Upper lobe of left lung (tissue), 6 donors: ENCODE measurements around the gene PLPP7. TPM values are rescaled to one million over a fixed set of nuclear protein-coding genes. Genes with fewer than 3 reads are reported as not detected.

Experiments
- ATAC-seq, 2 donors: fragments of 200-7000 bp; cut with Tn5 transposase; one replicate each; pipeline ENCODE4 v1.9.1; 2022; ENCODE audit warnings: mild to moderate bottlenecking in 2 of 2, moderate library complexity in 2 of 2; ENCODE audit not compliant: low FRiP score in 2 of 2
- DNase-seq, 2 donors: peaks; one replicate each; pipeline ENCODE4 v3.0.0-alpha.2; 2019 to 2020
- H3K27ac ChIP-seq, 4 donors: fragments of 200-600 bp; sonication (generic); one replicate each; pipeline ENCODE4 v1.5.1; 2016 to 2019
- H3K27me3 ChIP-seq, 4 donors: fragments of 200-600 bp; sonication (generic); one replicate each; pipeline ENCODE4 v1.5.1; 2017 to 2019
- H3K36me3 ChIP-seq, 4 donors: fragments of 200-600 bp; sonication (generic); one replicate each; pipeline ENCODE4 v1.5.1; 2016 to 2019
- H3K4me1 ChIP-seq, 4 donors: fragments of 200-600 bp; sonication (generic); one replicate each; pipeline ENCODE4 v1.5.1; 2018 to 2019
- H3K4me3 ChIP-seq, 4 donors: fragments of 200-600 bp; sonication (generic); one replicate each; pipeline ENCODE4 v1.5.1; 2017 to 2019; ENCODE audit warnings: mild to moderate bottlenecking in 2 of 4, moderate library complexity in 1 of 4
- H3K9me3 ChIP-seq, 4 donors: fragments of 200-600 bp; sonication (generic); one replicate each; pipeline ENCODE4 v1.5.1; 2018 to 2019
- EP300 ChIP-seq, 4 donors: sonication (generic); formaldehyde crosslinking; IDR thresholded peaks; one replicate each; pipeline ENCODE4 v1.5.1; 2017; ENCODE audit warnings: antibody characterized with exemption in 4 of 4, control low read depth in 2 of 4
- POLR2A ChIP-seq, 4 donors: fragments of 450-650 bp; IDR thresholded peaks; one replicate each; pipeline ENCODE4 v1.5.1; 2016 to 2017; ENCODE audit warnings: antibody characterized with exemption in 4 of 4, mild to moderate bottlenecking in 2 of 4
- POLR2AphosphoS5 ChIP-seq, 2 donors: sonication (generic); formaldehyde crosslinking; IDR thresholded peaks; one replicate each; pipeline ENCODE4 v1.5.1; 2017; ENCODE audit warnings: antibody characterized with exemption in 2 of 2
- WGBS, 2 donors: methylation state at CpG; one replicate each; pipeline ENCODE4 v1.1.5; 2017 to 2018; 5-methylcytosine and 5-hydroxymethylcytosine counted together
- total RNA-seq, 6 donors: library from RNA; depleted of rRNA in 4 of 6; stranded (reverse); fragments of >200 nt in 4 of 6; gene quantifications; one replicate each; pipeline versions ENCODE4 v1.1.0 to v1.2.1, GENCODE V29; 2016 to 2021
- TF ChIP-seq, protein P1 (sequence below), 6 experiments: fragments of 450-650 bp in 4 of 6; fragments of 200-600 bp in 2 of 6; sonication (generic) in 2 of 6; IDR thresholded peaks; one replicate each; pipeline ENCODE4 v1.5.1; 2016 to 2019; ENCODE audit warnings: antibody characterized with exemption in 6 of 6
- donor health status: DM: no; HTN: no; CAD: no; lungs with moderate emphysema.
- donor health status: DM: no; HTN: yes; CAD: no; lungs with severe emphysema.

The PLPP7 gene
- total RNA-seq, 6 donors from 2014 or later: 0.76 to 3.2 (median 1.6) TPM

DNA sequence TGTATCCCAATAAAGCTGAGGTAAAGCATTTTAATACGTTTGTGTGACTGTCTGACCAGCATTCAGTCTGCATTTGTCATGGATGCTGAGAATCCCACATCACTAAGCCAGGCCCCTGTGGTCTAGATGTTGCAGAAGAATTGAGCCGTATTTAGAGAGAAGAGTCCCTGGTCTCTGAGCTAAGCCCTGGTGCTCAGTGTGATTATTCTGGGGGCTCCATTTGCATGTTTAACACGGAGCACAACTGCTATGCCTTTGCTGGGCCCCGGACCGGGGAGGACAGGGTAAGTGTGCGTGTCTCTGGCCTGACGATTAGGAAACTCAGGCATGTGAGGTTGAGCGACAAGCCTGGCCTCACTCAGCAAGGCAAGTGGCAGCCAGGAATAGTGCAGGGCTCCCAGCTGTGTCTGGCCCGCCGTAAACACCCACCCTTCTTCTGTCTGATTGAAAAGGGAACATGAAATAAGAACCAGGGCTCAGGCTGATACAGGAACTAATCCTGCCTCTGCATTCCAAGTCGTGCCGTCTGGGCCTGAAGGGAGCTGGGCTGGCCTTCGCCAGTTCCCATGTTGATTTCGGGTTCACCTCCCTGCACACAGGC lies 35.5 kb upstream of the PLPP7 start:
- peak overlapping the region; percentile 43 to 87 (median 75) for H3K27ac ChIP-seq
- WGBS, 2 donors: 51 to 58% methylated on average over 7 to 14 of the region's 14 CpGs
- H3K36me3 ChIP-seq: peaks cover 0 to 5% (median 3%) of the 10 kb centered on the region in 4 donors
- DNase-seq (no peak), ATAC-seq (peak in 1 of 2 donors; percentile 60)
- H3K9me3 ChIP-seq: no peaks in the 10 kb centered on the region
- H3K4me1 ChIP-seq: peaks cover 27 to 63% (median 46%) of the 10 kb centered on the region in 4 donors
- no peak overlapping the region for H3K4me3 ChIP-seq
- TF ChIP-seq POLR2A (IDR thresholded peaks at IDR 0.05) (peak in 1 of 4 donors; percentile 66), POLR2AphosphoS5 (IDR thresholded peaks at IDR 0.05) (no peak)
- no peaks in the 10 kb centered on the region for H3K27me3 ChIP-seq

DNA sequence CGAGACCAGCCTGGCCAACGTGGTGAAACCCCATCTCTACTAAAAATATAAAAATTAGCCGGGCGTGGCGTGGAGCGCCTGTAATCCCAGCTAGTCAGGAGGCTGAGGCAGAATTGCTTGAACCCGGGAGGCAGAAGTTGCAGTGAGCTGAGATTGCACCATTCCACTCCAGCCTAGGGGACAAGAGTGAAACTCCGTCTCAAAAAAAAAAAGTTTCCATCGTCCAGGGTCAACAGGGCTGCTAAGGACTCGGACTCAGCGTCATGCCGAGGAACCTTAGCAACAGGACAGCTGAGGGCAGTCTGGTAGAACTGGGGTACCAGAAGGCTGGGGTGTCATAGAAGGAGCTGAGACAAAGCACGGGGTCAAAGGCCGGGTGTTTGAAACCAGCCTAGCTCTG lies 34.9 kb upstream of the PLPP7 start:
- H3K9me3 ChIP-seq: no peaks in the 10 kb centered on the region
- ATAC-seq (no peak), DNase-seq (no peak)
- H3K4me1 ChIP-seq: peaks cover 27 to 63% (median 46%) of the 10 kb centered on the region in 4 donors
- no peak for TF ChIP-seq POLR2AphosphoS5 (IDR thresholded peaks at IDR 0.05)
- TF ChIP-seq POLR2A (IDR thresholded peaks at IDR 0.05): no peak
- TF ChIP-seq EP300 (IDR thresholded peaks at IDR 0.05): no peak
- TF ChIP-seq, protein P1, sequence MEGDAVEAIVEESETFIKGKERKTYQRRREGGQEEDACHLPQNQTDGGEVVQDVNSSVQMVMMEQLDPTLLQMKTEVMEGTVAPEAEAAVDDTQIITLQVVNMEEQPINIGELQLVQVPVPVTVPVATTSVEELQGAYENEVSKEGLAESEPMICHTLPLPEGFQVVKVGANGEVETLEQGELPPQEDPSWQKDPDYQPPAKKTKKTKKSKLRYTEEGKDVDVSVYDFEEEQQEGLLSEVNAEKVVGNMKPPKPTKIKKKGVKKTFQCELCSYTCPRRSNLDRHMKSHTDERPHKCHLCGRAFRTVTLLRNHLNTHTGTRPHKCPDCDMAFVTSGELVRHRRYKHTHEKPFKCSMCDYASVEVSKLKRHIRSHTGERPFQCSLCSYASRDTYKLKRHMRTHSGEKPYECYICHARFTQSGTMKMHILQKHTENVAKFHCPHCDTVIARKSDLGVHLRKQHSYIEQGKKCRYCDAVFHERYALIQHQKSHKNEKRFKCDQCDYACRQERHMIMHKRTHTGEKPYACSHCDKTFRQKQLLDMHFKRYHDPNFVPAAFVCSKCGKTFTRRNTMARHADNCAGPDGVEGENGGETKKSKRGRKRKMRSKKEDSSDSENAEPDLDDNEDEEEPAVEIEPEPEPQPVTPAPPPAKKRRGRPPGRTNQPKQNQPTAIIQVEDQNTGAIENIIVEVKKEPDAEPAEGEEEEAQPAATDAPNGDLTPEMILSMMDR (IDR thresholded peaks at IDR 0.05): no peak
- H3K36me3 ChIP-seq: peaks cover 0 to 11% (median 7%) of the 10 kb centered on the region in 4 donors
- 77 to 85% methylated on average over 14 of the region's 14 CpGs for WGBS, 2 donors
- H3K27ac ChIP-seq: peak overlapping the region; percentile 35 to 91 (median 86)
- H3K4me3 ChIP-seq: no peak overlapping the region
- no peaks in the 10 kb centered on the region for H3K27me3 ChIP-seq

DNA sequence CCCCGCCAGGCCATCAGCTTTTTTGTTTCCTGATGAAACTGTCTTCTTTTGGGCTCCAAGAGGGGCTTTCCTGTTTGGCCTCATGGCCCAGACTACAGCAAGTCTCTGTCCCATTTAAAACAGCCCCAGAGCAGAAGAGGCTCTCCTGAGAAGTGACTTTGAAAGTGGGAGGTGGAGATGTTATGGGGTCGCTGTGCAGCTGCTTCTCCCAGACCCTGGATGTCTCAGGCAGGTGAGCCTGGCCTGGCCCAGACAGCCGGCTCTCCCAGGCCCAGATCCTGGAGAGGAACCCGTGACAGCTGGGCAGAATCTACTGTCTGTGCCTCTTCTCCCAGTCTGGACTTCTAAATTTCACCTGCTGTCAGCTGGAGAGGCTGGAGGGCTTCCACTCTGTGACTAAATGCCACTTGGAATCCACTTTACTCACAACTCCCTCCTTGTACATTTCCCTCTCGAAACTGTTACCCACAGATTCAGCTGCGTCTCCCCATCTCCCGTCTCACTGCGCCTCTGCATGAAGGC lies 33.8 kb upstream of the PLPP7 start:
- Histone ChIP-seq H3K27ac (peak overlapping the region; percentile 77 to 91 (median 86)), H3K4me1 (peaks cover 27 to 63% (median 46%) of the 10 kb centered on the region in 4 donors), H3K36me3 (peaks cover 7 to 22% (median 16%) of the 10 kb centered on the region in 4 donors), H3K27me3 (no peaks in the 10 kb centered on the region), H3K4me3 (peak overlapping the region in 2 of 4 donors; percentile 34 to 37), H3K9me3 (no peaks in the 10 kb centered on the region)
- ATAC-seq (no peak), DNase-seq (peak in 1 of 2 donors; percentile 43)
- no peak for TF ChIP-seq EP300 (IDR thresholded peaks at IDR 0.05)
- TF ChIP-seq, protein P1 (IDR thresholded peaks at IDR 0.05): no peak
- 36 to 48% methylated on average over 8 of the region's 8 CpGs for WGBS, 2 donors

DNA sequence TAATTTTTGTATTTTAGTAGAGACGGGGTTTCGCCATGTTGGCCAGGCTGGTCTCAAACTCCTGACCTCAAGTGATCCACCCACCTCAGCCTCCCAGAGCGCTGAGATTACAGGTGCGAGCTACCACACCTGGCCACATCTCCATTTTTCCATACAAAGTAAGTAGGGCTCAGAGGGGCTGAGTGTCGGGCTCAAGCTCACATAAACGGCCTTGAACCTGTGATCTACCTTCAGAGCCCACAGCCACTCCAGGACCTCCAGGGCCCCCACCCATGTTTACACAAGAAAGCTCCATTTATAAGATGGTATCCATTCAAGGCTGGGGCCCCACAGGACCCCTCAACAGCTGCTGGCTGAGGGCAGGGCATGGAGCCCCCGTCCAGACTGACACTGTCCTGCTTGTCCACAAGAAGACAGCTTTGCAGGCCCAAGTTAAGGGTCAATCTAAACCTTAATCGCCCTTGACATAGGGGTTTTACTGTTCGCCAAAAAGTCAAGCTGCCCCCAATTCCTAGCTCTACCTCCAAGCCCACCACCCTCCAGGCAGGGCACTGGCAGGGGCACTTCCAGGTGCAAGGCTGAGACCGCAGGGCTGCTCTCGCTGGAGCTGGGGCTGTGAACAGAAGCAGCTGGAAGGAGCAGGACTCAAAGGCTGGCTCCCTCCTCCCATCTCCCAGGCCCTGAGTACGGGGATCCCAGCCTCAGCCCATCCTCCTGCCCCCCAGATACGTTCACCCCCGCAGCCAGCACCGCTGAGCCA lies 32.1 kb upstream of the PLPP7 start:
- DNase-seq: peak in 1 of 2 donors; percentile 29
- H3K27me3 ChIP-seq: no peaks in the 10 kb centered on the region
- no peaks in the 10 kb centered on the region for H3K9me3 ChIP-seq
- TF ChIP-seq, protein P1 (IDR thresholded peaks at IDR 0.05): no peak
- TF ChIP-seq EP300 (IDR thresholded peaks at IDR 0.05) (no peak), POLR2AphosphoS5 (IDR thresholded peaks at IDR 0.05) (no peak), POLR2A (IDR thresholded peaks at IDR 0.05) (no peak)
- peaks cover 29 to 61% (median 46%) of the 10 kb centered on the region in 4 donors for H3K4me1 ChIP-seq
- H3K36me3 ChIP-seq: peaks cover 7 to 32% (median 22%) of the 10 kb centered on the region in 4 donors
- H3K4me3 ChIP-seq: no peak overlapping the region
- H3K27ac ChIP-seq: peak overlapping the region; percentile 77 to 91 (median 86)
- ATAC-seq: no peak
- 87 to 89% methylated on average over 15 of the region's 15 CpGs for WGBS, 2 donors

DNA sequence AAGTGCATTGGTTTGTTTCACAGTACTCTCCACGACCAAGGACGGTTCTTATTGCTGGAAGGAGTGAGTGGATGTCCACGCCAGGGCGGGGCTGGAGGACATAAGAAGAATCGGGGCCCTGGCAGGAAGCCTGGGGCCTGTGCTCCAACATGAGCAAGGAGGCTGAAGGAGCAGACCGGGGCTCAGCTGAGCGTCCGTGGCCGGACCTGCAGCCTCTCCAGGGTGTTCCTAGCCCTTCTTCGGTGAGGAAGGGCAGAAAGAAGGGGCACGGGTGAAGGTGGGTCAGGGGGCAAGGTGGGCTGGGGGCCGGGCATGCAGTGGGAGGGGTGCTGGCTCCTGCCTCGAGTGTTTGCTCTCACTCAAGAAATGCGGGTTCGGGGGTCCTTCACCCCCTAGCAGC lies 31.3 kb upstream of the PLPP7 start:
- no peak for ATAC-seq
- WGBS, 2 donors: 51 to 54% methylated on average over 13 to 15 of the region's 15 CpGs
- no peak for TF ChIP-seq EP300 (IDR thresholded peaks at IDR 0.05)
- no peak for TF ChIP-seq POLR2A (IDR thresholded peaks at IDR 0.05)
- no peak for TF ChIP-seq POLR2AphosphoS5 (IDR thresholded peaks at IDR 0.05)
- TF ChIP-seq, protein P1 (IDR thresholded peaks at IDR 0.05): no peak
- Histone ChIP-seq H3K36me3 (peaks cover 7 to 32% (median 22%) of the 10 kb centered on the region in 4 donors), H3K27ac (peak overlapping the region in 3 of 4 donors; percentile 86 to 91 (median 87)), H3K4me1 (peaks cover 29 to 56% (median 42%) of the 10 kb centered on the region in 4 donors), H3K27me3 (no peaks in the 10 kb centered on the region), H3K4me3 (no peak overlapping the region), H3K9me3 (no peaks in the 10 kb centered on the region)
- DNase-seq: peak in 1 of 2 donors; percentile 65
